Hepatocyte (in vitro differentiated cells): ENCODE measurements around the gene AGRP.

Source experiments
- EZH2 ChIP-seq: fragments of 200-600 bp; sonication (generic); IDR thresholded peaks from 2 replicates; pipeline ENCODE4 v1.6.1; 2016; ENCODE audit warnings: antibody characterized with exemption, mild to moderate bottlenecking, borderline replicate concordance
- EZH2phosphoT487 ChIP-seq: fragments of 200-600 bp; sonication (generic); IDR thresholded peaks from one replicate; pipeline ENCODE4 v1.6.1; 2018; ENCODE audit warnings: antibody characterized with exemption, mild to moderate bottlenecking, low read depth, moderate library complexity; ENCODE audit not compliant: unreplicated experiment, severe bottlenecking
- TF ChIP-seq, protein P1 (sequence below): fragments of 200-600 bp; sonication (generic); IDR thresholded peaks from 2 replicates; pipeline ENCODE4 v1.5.1; 2016; ENCODE audit warnings: antibody characterized with exemption, mild to moderate bottlenecking; ENCODE audit not compliant: poor library complexity

- TF ChIP-seq EZH2 (no peak), EZH2phosphoT487 (no peak)
- TF ChIP-seq, protein P1, sequence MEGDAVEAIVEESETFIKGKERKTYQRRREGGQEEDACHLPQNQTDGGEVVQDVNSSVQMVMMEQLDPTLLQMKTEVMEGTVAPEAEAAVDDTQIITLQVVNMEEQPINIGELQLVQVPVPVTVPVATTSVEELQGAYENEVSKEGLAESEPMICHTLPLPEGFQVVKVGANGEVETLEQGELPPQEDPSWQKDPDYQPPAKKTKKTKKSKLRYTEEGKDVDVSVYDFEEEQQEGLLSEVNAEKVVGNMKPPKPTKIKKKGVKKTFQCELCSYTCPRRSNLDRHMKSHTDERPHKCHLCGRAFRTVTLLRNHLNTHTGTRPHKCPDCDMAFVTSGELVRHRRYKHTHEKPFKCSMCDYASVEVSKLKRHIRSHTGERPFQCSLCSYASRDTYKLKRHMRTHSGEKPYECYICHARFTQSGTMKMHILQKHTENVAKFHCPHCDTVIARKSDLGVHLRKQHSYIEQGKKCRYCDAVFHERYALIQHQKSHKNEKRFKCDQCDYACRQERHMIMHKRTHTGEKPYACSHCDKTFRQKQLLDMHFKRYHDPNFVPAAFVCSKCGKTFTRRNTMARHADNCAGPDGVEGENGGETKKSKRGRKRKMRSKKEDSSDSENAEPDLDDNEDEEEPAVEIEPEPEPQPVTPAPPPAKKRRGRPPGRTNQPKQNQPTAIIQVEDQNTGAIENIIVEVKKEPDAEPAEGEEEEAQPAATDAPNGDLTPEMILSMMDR = no peak
Measured at GRCh38 chr16:67448580-67448979, 34.8 kb downstream of the AGRP start.
